HCT116 (cell line): ENCODE results near the gene MOB3A.

Experiments used
- CTCF ChIP-seq, 3 experiments: fragments of 200-600 bp in 1 of 3; sonication (generic) in 1 of 3; IDR thresholded peaks in 2 of 3; conservative IDR thresholded peaks in 1 of 3; 2 replicates each; pipeline ENCODE4 v1.5.1; 2012 to 2017; ENCODE audit warnings: low read depth in 2 of 3, low read length in 2 of 3, antibody characterized with exemption in 1 of 3, borderline replicate concordance in 1 of 3, control low read depth in 1 of 3, mild to moderate bottlenecking in 1 of 3, mixed read lengths in 1 of 3, mixed run types in 1 of 3, moderate library complexity in 1 of 3; ENCODE audit not compliant: insufficient read depth in 1 of 3
- EZH2phosphoT487 ChIP-seq: fragments of 200-600 bp; IDR thresholded peaks from 2 replicates; pipeline ENCODE4 v1.6.1; 2018; ENCODE audit warnings: antibody characterized with exemption, borderline replicate concordance
- REST ChIP-seq: IDR thresholded peaks from 2 replicates; pipeline ENCODE4 v1.6.1; 2012; ENCODE audit warnings: low read depth
- SP1 ChIP-seq: IDR thresholded peaks from 2 replicates; pipeline ENCODE4 v1.6.1; 2012; ENCODE audit warnings: low read depth
- ZBTB33 ChIP-seq: IDR thresholded peaks from 2 replicates; pipeline ENCODE4 v1.6.1; 2011; ENCODE audit warnings: mild to moderate bottlenecking, low read length, moderate library complexity; ENCODE audit not compliant: insufficient replicate concordance; ENCODE audit errors: extremely low read depth

GRCh38 chr19:2043251-2043641 is 52.9 kb downstream of the MOB3A start:
- no peak for TF ChIP-seq SP1
- TF ChIP-seq CTCF (IDR thresholded peaks at IDR 0.05 in 2 of 3, conservative IDR thresholded peaks at IDR 0.05 in 1 of 3; ENCODE audit: borderline replicate concordance in 1 of 3, insufficient read depth in 1 of 3, low read depth in 2 of 3, low read length in 2 of 3): no peak
- TF ChIP-seq ZBTB33: no peak
- no peak for TF ChIP-seq EZH2phosphoT487
- TF ChIP-seq REST: no peak
